Keratinocyte (primary cell): ENCODE measurements around the gene PCGF1. TPM values are rescaled to one million over a fixed set of nuclear protein-coding genes. Genes with fewer than 3 reads are reported as not detected.

Source experiments
- DNase-seq: peaks from one replicate; pipeline ENCODE4 v3.0.0-alpha.2; 2011; ENCODE audit warnings: low read depth, missing footprints, low spot score
- FAIRE-seq: peaks from 2 replicates; lab custom pipeline; 2011; peaks lifted over from hg19 to GRCh38; lab: Jason Lieb, UNC
- H2AFZ ChIP-seq: 2 replicates; pipeline ENCODE4 v1.6.0; 2012; ENCODE audit warnings: low read length, control low read depth, inconsistent platforms; ENCODE audit not compliant: control insufficient read depth
- H3K27ac ChIP-seq: 2 replicates; pipeline ENCODE4 v1.5.1; 2011; ENCODE audit warnings: low read length; ENCODE audit not compliant: control insufficient read depth, insufficient read depth
- H3K27me3 ChIP-seq: 3 replicates; pipeline ENCODE4 v1.6.0; 2011; ENCODE audit warnings: low read length; ENCODE audit not compliant: control insufficient read depth, insufficient read depth; ENCODE audit errors: extremely low read depth
- H3K36me3 ChIP-seq, 2 experiments: 2 replicates in 1 of 2; 3 replicates in 1 of 2; pipeline ENCODE4 v1.5.1; 2011; ENCODE audit warnings: low read length in 2 of 2, mild to moderate bottlenecking in 1 of 2; ENCODE audit not compliant: control insufficient read depth in 2 of 2, insufficient read depth in 2 of 2; ENCODE audit errors: extremely low read depth in 1 of 2
- H3K4me1 ChIP-seq: 3 replicates; pipeline ENCODE4 v1.5.1; 2011; ENCODE audit warnings: low read length; ENCODE audit not compliant: control insufficient read depth, insufficient read depth; ENCODE audit errors: extremely low read depth
- H3K4me2 ChIP-seq: 3 replicates; pipeline ENCODE4 v1.6.0; 2011; ENCODE audit warnings: low read depth, low read length; ENCODE audit not compliant: control insufficient read depth, insufficient read depth; ENCODE audit errors: extremely low read depth
- H3K4me3 ChIP-seq, 3 experiments: fragments of 200-600 bp in 1 of 3; sonication (generic) in 1 of 3; 2 replicates in 2 of 3; 3 replicates in 1 of 3; pipeline ENCODE4 v1.5.1; 2011 to 2016; ENCODE audit warnings: low read length in 3 of 3, mild to moderate bottlenecking in 3 of 3, control low read depth in 2 of 3, inconsistent platforms in 1 of 3, low read depth in 1 of 3, mixed read lengths in 1 of 3, mixed run types in 1 of 3, moderate library complexity in 1 of 3; ENCODE audit not compliant: control insufficient read depth in 2 of 3, insufficient read depth in 2 of 3; ENCODE audit errors: extremely low read depth in 1 of 3
- H3K79me2 ChIP-seq: 2 replicates; pipeline ENCODE4 v1.6.0; 2012; ENCODE audit warnings: low read length; ENCODE audit not compliant: control insufficient read depth, insufficient read depth
- H3K9ac ChIP-seq: 3 replicates; pipeline ENCODE4 v1.6.0; 2011; ENCODE audit warnings: low read length; ENCODE audit not compliant: control insufficient read depth, insufficient read depth; ENCODE audit errors: extremely low read depth
- H3K9me1 ChIP-seq: 3 replicates; pipeline ENCODE4 v1.6.0; 2011; ENCODE audit warnings: low read length; ENCODE audit not compliant: control insufficient read depth, insufficient read depth; ENCODE audit errors: extremely low read depth
- H3K9me3 ChIP-seq: 2 replicates; pipeline ENCODE4 v1.5.1; 2012; ENCODE audit warnings: low read depth, low read length; ENCODE audit not compliant: control insufficient read depth
- H4K20me1 ChIP-seq: 3 replicates; pipeline ENCODE4 v1.6.0; 2011; ENCODE audit warnings: low read length; ENCODE audit not compliant: control insufficient read depth, insufficient read depth; ENCODE audit errors: extremely low read depth
- EZH2 ChIP-seq: IDR thresholded peaks from one replicate; pipeline ENCODE4 v1.6.1; 2012; ENCODE audit warnings: inconsistent platforms, mild to moderate bottlenecking, low read length, moderate library complexity
- dilution Hi-C: fragments of 300-500 bp; cut with MboI; formaldehyde crosslinking; loops from one replicate; pipeline ENCODE4 v1.7.0; 2020; ENCODE audit warnings: low sequenced_read_pairs; ENCODE audit not compliant: extremely low pct_ligation_motif_present
- polyA plus RNA-seq, 5 experiments: library from polyadenylated mRNA; depleted of rRNA in 3 of 5; stranded (reverse) in 3 of 5; stranded (forward) in 1 of 5; unstranded in 1 of 5; fragments of >200 nt; gene quantifications; 1 replicate in 1 of 5; 2 replicates in 3 of 5; 3 replicates in 1 of 5; pipeline versions ENCODE4 v1.2.1 to v1.2.3, GENCODE V29; 2011 to 2012; ENCODE audit warnings: missing spikeins in 2 of 5, low read depth in 1 of 5, low replicate concordance in 1 of 5
- TF ChIP-seq, protein P1 (sequence below), 3 experiments: IDR thresholded peaks in 1 of 3; conservative IDR thresholded peaks in 1 of 3; optimal IDR thresholded peaks in 1 of 3; 2 replicates in 2 of 3; 3 replicates in 1 of 3; pipeline versions ENCODE3 to v1.5.1; 2011; ENCODE audit warnings: low read length in 3 of 3, mild to moderate bottlenecking in 3 of 3, moderate library complexity in 2 of 3, control low read depth in 1 of 3, inconsistent platforms in 1 of 3; ENCODE audit not compliant: insufficient read depth in 2 of 3; ENCODE audit errors: extremely low read depth in 1 of 3

PCGF1 gene
- polyA plus RNA-seq, 1 donor (not counting 4 experiments of a cell fraction or from before 2014, with no cell fraction given), result 29.1 TPM

DNA sequence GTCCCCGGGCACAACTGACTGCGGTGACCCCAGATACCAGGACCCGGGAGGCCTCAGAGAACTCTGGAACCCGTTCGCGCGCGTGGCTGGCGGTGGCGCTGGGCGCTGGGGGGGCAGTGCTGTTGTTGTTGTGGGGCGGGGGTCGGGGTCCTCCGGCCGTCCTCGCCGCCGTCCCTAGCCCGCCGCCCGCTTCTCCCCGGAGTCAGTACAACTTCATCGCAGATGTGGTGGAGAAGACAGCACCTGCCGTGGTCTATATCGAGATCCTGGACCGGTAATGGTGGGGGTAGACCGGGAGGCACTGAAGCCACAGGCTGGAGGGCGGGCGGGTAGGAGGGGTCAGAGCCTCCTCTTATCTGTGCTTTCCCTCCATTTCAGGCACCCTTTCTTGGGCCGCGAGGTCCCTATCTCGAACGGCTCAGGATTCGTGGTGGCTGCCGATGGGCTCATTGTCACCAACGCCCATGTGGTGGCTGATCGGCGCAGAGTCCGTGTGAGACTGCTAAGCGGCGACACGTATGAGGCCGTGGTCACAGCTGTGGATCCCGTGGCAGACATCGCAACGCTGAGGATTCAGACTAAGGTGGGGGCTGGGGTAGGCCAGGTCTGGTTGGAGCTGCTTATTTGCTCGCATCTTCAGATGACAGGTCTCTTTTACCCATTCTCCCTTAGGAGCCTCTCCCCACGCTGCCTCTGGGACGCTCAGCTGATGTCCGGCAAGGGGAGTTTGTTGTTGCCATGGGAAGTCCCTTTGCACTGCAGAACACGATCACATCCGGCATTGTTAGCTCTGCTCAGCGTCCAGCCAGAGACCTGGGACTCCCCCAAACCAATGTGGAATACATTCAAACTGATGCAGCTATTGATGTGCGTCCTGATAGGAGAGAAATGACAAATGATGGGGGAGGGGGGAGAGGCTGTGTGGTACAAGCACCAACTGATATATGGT is 23.0 kb upstream of the PCGF1 start:
- H3K79me2 ChIP-seq, result peaks cover 36% of the 10 kb centered on the region

DNA sequence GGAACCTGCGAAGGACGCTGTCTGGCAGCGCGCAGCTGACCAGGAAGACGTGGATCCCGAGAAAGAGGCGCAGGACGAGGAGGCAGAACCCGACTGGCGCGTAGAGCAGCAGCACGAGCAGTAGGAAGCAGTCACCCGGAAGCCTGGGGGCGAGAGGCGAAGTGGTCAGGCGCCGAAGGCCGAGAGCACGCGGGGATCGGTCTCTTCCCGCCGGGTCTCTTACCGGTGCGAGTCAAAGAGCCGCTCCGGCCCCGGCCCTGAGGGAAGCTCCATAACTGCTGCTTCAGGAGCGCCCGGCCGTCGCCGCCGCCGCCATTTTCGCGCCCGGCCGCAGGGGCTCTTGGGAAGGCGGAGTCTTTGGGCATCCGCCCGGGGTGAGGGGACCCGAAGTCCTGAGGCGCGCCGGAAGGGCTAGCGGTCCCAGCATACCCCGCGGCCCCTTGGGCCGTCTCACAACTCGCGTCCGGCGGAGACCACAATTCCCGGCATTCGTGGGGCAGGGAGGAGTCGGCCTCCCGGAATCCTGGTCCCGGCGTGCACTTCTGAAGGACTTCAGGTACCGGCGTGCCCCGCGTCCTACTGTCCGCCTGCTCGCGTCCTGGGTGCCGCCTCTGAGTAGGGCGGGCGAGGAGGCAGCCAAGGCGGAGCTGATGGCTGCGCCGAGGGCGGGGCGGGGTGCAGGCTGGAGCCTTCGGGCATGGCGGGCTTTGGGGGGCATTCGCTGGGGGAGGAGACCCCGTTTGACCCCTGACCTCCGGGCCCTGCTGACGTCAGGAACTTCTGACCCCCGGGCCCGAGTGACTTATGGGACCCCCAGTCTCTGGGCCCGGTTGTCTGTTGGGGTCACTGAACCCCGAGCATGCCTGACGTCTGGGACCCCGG is 22.1 kb upstream of the PCGF1 start, which contains the start of the genes AUP1 and HTRA2:
TSS of gene AUP1 (minus strand) at position 350 of the 882 bp plus-strand sequence. CDS start at position 273, 77 bp downstream.
TSS of gene HTRA2 (plus strand) at position 577 of the 882 bp plus-strand sequence. CDS start at position 651, 74 bp downstream.
- Histone ChIP-seq H3K36me3 (peaks cover 25 to 35% of the 10 kb centered on the region in 2 experiments), H3K9me3 (no peaks in the 10 kb centered on the region), H3K4me2 (peak within 1 kb of the TSS; percentile 80), H3K9me1 (no peaks in the 10 kb centered on the region), H4K20me1 (no peaks in the 10 kb centered on the region), H3K27ac (peak within 1 kb of the TSS; percentile 92), H3K4me3 (peak within 1 kb of the TSS; percentile 73 to 93 (median 86)), H3K9ac (peak within 1 kb of the TSS; percentile 98), H3K4me1 (peaks cover 36% of the 10 kb centered on the region), H3K79me2 (peaks cover 36% of the 10 kb centered on the region), H3K27me3 (no peaks in the 10 kb centered on the region), H2AFZ (peak within 1 kb of the TSS; percentile 95)
- peak; percentile 86 for DNase-seq
- dilution Hi-C loops, result no loop called here
- TF ChIP-seq, protein P1, sequence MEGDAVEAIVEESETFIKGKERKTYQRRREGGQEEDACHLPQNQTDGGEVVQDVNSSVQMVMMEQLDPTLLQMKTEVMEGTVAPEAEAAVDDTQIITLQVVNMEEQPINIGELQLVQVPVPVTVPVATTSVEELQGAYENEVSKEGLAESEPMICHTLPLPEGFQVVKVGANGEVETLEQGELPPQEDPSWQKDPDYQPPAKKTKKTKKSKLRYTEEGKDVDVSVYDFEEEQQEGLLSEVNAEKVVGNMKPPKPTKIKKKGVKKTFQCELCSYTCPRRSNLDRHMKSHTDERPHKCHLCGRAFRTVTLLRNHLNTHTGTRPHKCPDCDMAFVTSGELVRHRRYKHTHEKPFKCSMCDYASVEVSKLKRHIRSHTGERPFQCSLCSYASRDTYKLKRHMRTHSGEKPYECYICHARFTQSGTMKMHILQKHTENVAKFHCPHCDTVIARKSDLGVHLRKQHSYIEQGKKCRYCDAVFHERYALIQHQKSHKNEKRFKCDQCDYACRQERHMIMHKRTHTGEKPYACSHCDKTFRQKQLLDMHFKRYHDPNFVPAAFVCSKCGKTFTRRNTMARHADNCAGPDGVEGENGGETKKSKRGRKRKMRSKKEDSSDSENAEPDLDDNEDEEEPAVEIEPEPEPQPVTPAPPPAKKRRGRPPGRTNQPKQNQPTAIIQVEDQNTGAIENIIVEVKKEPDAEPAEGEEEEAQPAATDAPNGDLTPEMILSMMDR (optimal IDR thresholded peaks at IDR 0.05 in 1 of 3, IDR thresholded peaks at IDR 0.05 in 1 of 3, conservative IDR thresholded peaks at IDR 0.05 in 1 of 3; ENCODE audit: extremely low read depth in 1 of 3, insufficient read depth in 2 of 3, low read length in 3 of 3), result no peak
- no peak for TF ChIP-seq EZH2
- no peak for FAIRE-seq

More for the DNA sequence above, 23.0 kb upstream of the PCGF1 start:
- H3K27ac ChIP-seq, result peak overlapping the region; percentile 92
- H2AFZ ChIP-seq, result peak overlapping the region; percentile 75
- DNase-seq (no peak), FAIRE-seq (no peak)
- dilution Hi-C loops, result no loop called here
- peak overlapping the region; percentile 73 to 93 (median 86) for H3K4me3 ChIP-seq
- H3K9me1 ChIP-seq, result no peaks in the 10 kb centered on the region
- TF ChIP-seq, protein P1 (optimal IDR thresholded peaks at IDR 0.05 in 1 of 3, IDR thresholded peaks at IDR 0.05 in 1 of 3, conservative IDR thresholded peaks at IDR 0.05 in 1 of 3; ENCODE audit: extremely low read depth in 1 of 3, insufficient read depth in 2 of 3, low read length in 3 of 3), result no peak
- no peak for TF ChIP-seq EZH2
- no peaks in the 10 kb centered on the region for H3K9me3 ChIP-seq
- H3K36me3 ChIP-seq, result peaks cover 25 to 33% of the 10 kb centered on the region in 2 experiments
- H3K4me2 ChIP-seq, result peak overlapping the region; percentile 80
- no peaks in the 10 kb centered on the region for H4K20me1 ChIP-seq
- no peaks in the 10 kb centered on the region for H3K27me3 ChIP-seq
- peaks cover 32% of the 10 kb centered on the region for H3K4me1 ChIP-seq
- H3K9ac ChIP-seq, result peak overlapping the region; percentile 98
